Mesendoderm (in vitro differentiated cells): ENCODE measurements around the gene ZNF277.

Source experiments
- DNase-seq: peaks from one replicate; pipeline ENCODE4 v3.0.0; 2013
- H2AK5ac ChIP-seq: 2 replicates; pipeline ENCODE4 v1.6.1; 2013; ENCODE audit warnings: low read length, inconsistent platforms
- H2BK120ac ChIP-seq: 2 replicates; pipeline ENCODE4 v1.6.1; 2013; ENCODE audit warnings: low read depth, mild to moderate bottlenecking, low read length, moderate library complexity, mixed read lengths
- H2BK15ac ChIP-seq: replicated peaks from 2 replicates; pipeline ENCODE4 v1.6.1; 2013; ENCODE audit warnings: low read depth, mild to moderate bottlenecking, moderate library complexity
- H2BK5ac ChIP-seq: 2 replicates; pipeline ENCODE4 v1.6.1; 2013; ENCODE audit warnings: low read length, inconsistent platforms
- H3K18ac ChIP-seq: 2 replicates; pipeline ENCODE4 v1.6.1; 2013; ENCODE audit warnings: mild to moderate bottlenecking, low read length, mixed read lengths
- H3K23ac ChIP-seq: one replicate; pipeline ENCODE4 v1.6.1; 2013; ENCODE audit warnings: low read length
- H3K27ac ChIP-seq: 2 replicates; pipeline ENCODE4 v1.5.1; 2013; ENCODE audit warnings: low read depth, mild to moderate bottlenecking, inconsistent platforms, low read length, moderate library complexity
- H3K27me3 ChIP-seq: 2 replicates; pipeline ENCODE4 v1.6.1; 2013; ENCODE audit warnings: low read length, control low read depth, mild to moderate bottlenecking, inconsistent platforms; ENCODE audit not compliant: insufficient read depth, poor library complexity
- H3K36me3 ChIP-seq: 2 replicates; pipeline ENCODE4 v1.6.1; 2013; ENCODE audit warnings: low read length, inconsistent platforms; ENCODE audit not compliant: control insufficient read depth, insufficient read depth
- H3K4ac ChIP-seq: one replicate; pipeline ENCODE4 v1.6.1; 2013; ENCODE audit warnings: low read depth, mild to moderate bottlenecking, low read length, moderate library complexity
- H3K4me1 ChIP-seq: 2 replicates; pipeline ENCODE4 v1.6.1; 2013; ENCODE audit warnings: low read depth, low read length, inconsistent platforms; ENCODE audit not compliant: control insufficient read depth
- H3K4me2 ChIP-seq: 2 replicates; pipeline ENCODE4 v1.6.1; 2013; ENCODE audit warnings: low read length
- H3K4me3 ChIP-seq: 2 replicates; pipeline ENCODE4 v1.5.1; 2013; ENCODE audit warnings: mild to moderate bottlenecking, low read length
- H3K56ac ChIP-seq: one replicate; pipeline ENCODE4 v1.6.1; 2013; ENCODE audit warnings: low read length
- H3K79me1 ChIP-seq: 2 replicates; pipeline ENCODE4 v1.6.1; 2013; ENCODE audit warnings: low read length, inconsistent platforms
- H3K79me2 ChIP-seq: 2 replicates; pipeline ENCODE4 v1.6.1; 2013; ENCODE audit warnings: mild to moderate bottlenecking, low read length; ENCODE audit not compliant: control insufficient read depth, insufficient read depth
- H3K9ac ChIP-seq: 2 replicates; pipeline ENCODE4 v1.6.1; 2013; ENCODE audit warnings: low read length, inconsistent platforms
- H4K5ac ChIP-seq: one replicate; pipeline ENCODE4 v1.6.1; 2013; ENCODE audit warnings: low read length
- H4K8ac ChIP-seq: one replicate; pipeline ENCODE4 v1.6.1; 2013; ENCODE audit warnings: low read depth, mild to moderate bottlenecking, control low read depth, low read length, moderate library complexity
- WGBS: extraction: QIAGEN DNeasy Blood & Tissue Kit; methylation state at CpG from one replicate; pipeline ENCODE4 v1.1.7; 2013; ENCODE audit warnings: low lambda C conversion rate, missing lambda C conversion rate; ENCODE audit not compliant: insufficient coverage; ENCODE audit errors: extremely low coverage; 5-methylcytosine and 5-hydroxymethylcytosine counted together

ZNF277 gene

GRCh38 chr7:112213735-112214134, 7.2 kb downstream of the ZNF277 start:
- DNase-seq = no peak

GRCh38 chr7:112214268-112214667, 7.8 kb downstream of the ZNF277 start:
- Histone ChIP-seq H3K4me3 (no peak overlapping the region), H2AK5ac (no peak overlapping the region), H4K8ac (no peak overlapping the region), H3K36me3 (no peaks in the 10 kb centered on the region), H3K56ac (no peak overlapping the region), H3K9ac (no peak overlapping the region), H3K18ac (no peak overlapping the region), H3K4me2 (no peak overlapping the region), H2BK120ac (no peak overlapping the region), H3K79me2 (peaks cover 24% of the 10 kb centered on the region), H3K23ac (no peak overlapping the region), H3K27me3 (no peaks in the 10 kb centered on the region), H3K79me1 (peaks cover 2% of the 10 kb centered on the region), H2BK15ac (no peak overlapping the region), H2BK5ac (no peak overlapping the region), H3K4me1 (peaks cover 3% of the 10 kb centered on the region), H3K27ac (no peak overlapping the region), H4K5ac (no peak overlapping the region), H3K4ac (no peak overlapping the region)
- DNase-seq = no peak

More at GRCh38 chr7:112213735-112214134, 7.2 kb downstream of the ZNF277 start:
- no CpG with 5 or more reads among the region's 1 CpG for WGBS
- no peak overlapping the region for H3K4me2 ChIP-seq
- no peaks in the 10 kb centered on the region for H3K36me3 ChIP-seq
- H3K18ac ChIP-seq = no peak overlapping the region
- no peak overlapping the region for H3K4me3 ChIP-seq
- H3K4ac ChIP-seq = no peak overlapping the region
- H4K5ac ChIP-seq = no peak overlapping the region
- H3K79me1 ChIP-seq = peaks cover 2% of the 10 kb centered on the region
- no peak overlapping the region for H4K8ac ChIP-seq
- no peak overlapping the region for H3K23ac ChIP-seq
- H3K9ac ChIP-seq = no peak overlapping the region
- peaks cover 3% of the 10 kb centered on the region for H3K4me1 ChIP-seq
- no peak overlapping the region for H3K56ac ChIP-seq
- H2BK15ac ChIP-seq = no peak overlapping the region
- no peaks in the 10 kb centered on the region for H3K27me3 ChIP-seq
- H3K27ac ChIP-seq = no peak overlapping the region
- no peak overlapping the region for H2AK5ac ChIP-seq
- no peak overlapping the region for H2BK5ac ChIP-seq
- no peak overlapping the region for H2BK120ac ChIP-seq
- peaks cover 27% of the 10 kb centered on the region for H3K79me2 ChIP-seq

- Histone ChIP-seq H4K5ac (no peak overlapping the region), H2BK5ac (no peak overlapping the region), H3K27ac (no peak overlapping the region), H3K23ac (no peak overlapping the region), H3K18ac (no peak overlapping the region), H2BK15ac (no peak overlapping the region), H3K4me2 (no peak overlapping the region), H3K9ac (no peak overlapping the region), H3K36me3 (no peaks in the 10 kb centered on the region), H2BK120ac (no peak overlapping the region), H3K27me3 (no peaks in the 10 kb centered on the region), H3K56ac (no peak overlapping the region), H4K8ac (no peak overlapping the region), H3K4ac (no peak overlapping the region), H3K4me1 (peaks cover 3% of the 10 kb centered on the region), H3K79me2 (peaks cover 29% of the 10 kb centered on the region), H3K4me3 (no peak overlapping the region), H2AK5ac (no peak overlapping the region), H3K79me1 (peaks cover 2% of the 10 kb centered on the region)
- no CpG with 5 or more reads among the region's 2 CpGs for WGBS
- DNase-seq = no peak
Observed at GRCh38 chr7:112214883-112215282, 8.4 kb downstream of the ZNF277 start.

GRCh38 chr7:112215787-112216186, 9.3 kb downstream of the ZNF277 start:
- Histone ChIP-seq H3K27ac (no peak overlapping the region), H3K4ac (no peak overlapping the region), H3K4me2 (no peak overlapping the region), H3K27me3 (no peaks in the 10 kb centered on the region), H3K4me3 (no peak overlapping the region), H3K36me3 (no peaks in the 10 kb centered on the region), H3K79me2 (peaks cover 29% of the 10 kb centered on the region), H2BK5ac (no peak overlapping the region), H3K23ac (no peak overlapping the region), H2BK120ac (no peak overlapping the region), H2AK5ac (no peak overlapping the region), H3K79me1 (peaks cover 2% of the 10 kb centered on the region), H3K18ac (no peak overlapping the region), H4K5ac (no peak overlapping the region), H3K9ac (no peak overlapping the region), H2BK15ac (no peak overlapping the region), H4K8ac (no peak overlapping the region), H3K56ac (no peak overlapping the region), H3K4me1 (peaks cover 3% of the 10 kb centered on the region)
- no CpG with 5 or more reads among the region's 4 CpGs for WGBS
- DNase-seq = no peak

GRCh38 chr7:112220877-112221434, 14.5 kb downstream of the ZNF277 start:
- no peak overlapping the region for H3K56ac ChIP-seq
- H4K5ac ChIP-seq = no peak overlapping the region
- H4K8ac ChIP-seq = no peak overlapping the region
- no peak overlapping the region for H2BK120ac ChIP-seq
- no peak overlapping the region for H2BK15ac ChIP-seq
- H3K4me3 ChIP-seq = no peak overlapping the region
- H3K4me2 ChIP-seq = no peak overlapping the region
- H2AK5ac ChIP-seq = no peak overlapping the region
- no peak for DNase-seq
- no peak overlapping the region for H3K27ac ChIP-seq
- WGBS = no CpG with 5 or more reads among the region's 20 CpGs
- H3K36me3 ChIP-seq = no peaks in the 10 kb centered on the region
- H3K79me2 ChIP-seq = peaks cover 16% of the 10 kb centered on the region
- H2BK5ac ChIP-seq = no peak overlapping the region
- no peak overlapping the region for H3K23ac ChIP-seq
- no peaks in the 10 kb centered on the region for H3K4me1 ChIP-seq
- H3K18ac ChIP-seq = no peak overlapping the region
- H3K4ac ChIP-seq = no peak overlapping the region
- peaks cover 9% of the 10 kb centered on the region for H3K79me1 ChIP-seq
- no peak overlapping the region for H3K9ac ChIP-seq
- no peaks in the 10 kb centered on the region for H3K27me3 ChIP-seq

- no peak overlapping the region for H3K9ac ChIP-seq
- H3K18ac ChIP-seq = no peak overlapping the region
- H3K23ac ChIP-seq = no peak overlapping the region
Observed at GRCh38 chr7:112223310-112223709, 16.8 kb downstream of the ZNF277 start.

More at GRCh38 chr7:112223310-112223709, 16.8 kb downstream of the ZNF277 start:
- no peak overlapping the region for H4K8ac ChIP-seq
- no CpG with 5 or more reads among the region's 3 CpGs for WGBS
- H3K27ac ChIP-seq = no peak overlapping the region
- no peak overlapping the region for H3K4me3 ChIP-seq
- H2BK15ac ChIP-seq = no peak overlapping the region
- H2BK5ac ChIP-seq = no peak overlapping the region
- no peak for DNase-seq
- H3K79me2 ChIP-seq = peaks cover 11% of the 10 kb centered on the region
- H3K27me3 ChIP-seq = no peaks in the 10 kb centered on the region
- no peak overlapping the region for H3K56ac ChIP-seq
- H3K4me1 ChIP-seq = no peaks in the 10 kb centered on the region
- H3K79me1 ChIP-seq = peaks cover 9% of the 10 kb centered on the region
- H3K4ac ChIP-seq = no peak overlapping the region
- no peaks in the 10 kb centered on the region for H3K36me3 ChIP-seq
- H2BK120ac ChIP-seq = no peak overlapping the region
- no peak overlapping the region for H4K5ac ChIP-seq
- no peak overlapping the region for H3K4me2 ChIP-seq
- H2AK5ac ChIP-seq = no peak overlapping the region
